NCI-H345 (cell line): ENCODE results near the gene OMA1.
"Not testable (repeated sequence)": the region's sequence is repeated elsewhere in the genome, so short reads cannot be mapped to it uniquely, and the experiment has no call there.

Experiments used
- DNase-seq: peaks from one replicate; lab custom pipeline; 2025; lab: John Stamatoyannopoulos, UW

OMA1 gene

DNA sequence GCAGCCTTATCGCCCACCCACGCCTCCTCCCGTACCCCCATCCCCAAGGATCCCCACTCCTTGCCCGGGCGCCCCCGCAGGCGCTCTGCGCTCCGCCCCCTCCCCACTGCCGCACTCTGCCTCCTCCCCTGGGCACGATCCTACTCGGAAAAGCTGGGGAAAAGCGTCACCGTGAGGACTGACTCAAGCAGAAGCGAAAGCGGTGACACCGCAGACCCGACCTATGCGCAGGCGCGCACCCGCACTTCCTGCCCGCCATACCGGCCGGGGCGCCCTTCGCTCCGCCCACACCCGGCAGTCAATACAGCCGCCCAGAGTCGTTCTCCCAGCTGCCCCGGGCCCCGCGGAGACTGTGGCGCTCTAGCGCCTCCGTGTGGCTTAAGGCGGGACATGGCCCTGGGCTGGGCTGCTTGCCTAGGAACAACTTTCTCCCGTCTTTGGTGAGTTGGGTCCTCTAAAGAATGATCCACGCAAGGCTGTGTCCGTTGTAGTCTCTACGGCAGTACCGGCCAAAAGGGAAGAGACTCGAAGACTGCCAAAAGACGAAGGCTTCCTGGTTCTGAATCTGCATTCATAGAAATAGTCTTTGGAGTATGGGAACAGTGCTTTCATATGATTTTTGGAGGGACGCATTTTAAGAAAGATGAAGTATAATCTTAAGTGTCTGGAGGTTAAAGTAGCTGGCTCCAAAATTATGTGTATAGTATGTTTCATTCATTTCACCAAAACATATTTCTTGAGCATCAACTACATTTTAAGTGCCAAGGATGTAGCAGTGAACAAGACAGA, at the start of gene OMA1:
OMA1 (minus strand) TSS at position 207 of the 789 bp plus-strand sequence. CDS start 7,432 bp downstream, outside the sequence.
- DNase-seq, result peak; percentile 96

DNA sequence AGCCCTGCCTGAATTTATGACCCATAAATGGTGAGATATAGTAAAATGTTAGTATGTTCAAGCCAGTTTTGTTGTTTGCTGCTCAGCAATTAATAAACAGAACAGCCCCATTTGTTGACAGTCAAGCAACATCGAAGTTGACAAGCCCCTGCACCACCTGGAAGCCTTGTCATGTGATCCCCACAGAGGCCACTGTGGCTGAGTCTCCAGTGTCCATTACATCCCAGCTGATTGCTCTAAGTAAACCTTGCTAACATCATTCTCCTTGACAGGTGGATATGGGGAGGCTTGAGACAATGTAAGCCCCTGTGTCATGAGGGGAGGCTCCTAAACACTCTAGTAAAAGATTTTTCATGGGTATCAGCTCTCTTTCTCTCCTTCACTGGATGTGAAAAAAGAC, 48.0 kb upstream of the OMA1 start:
- DNase-seq, result no peak

GRCh38 chr1:58592522-58593134, 46.1 kb upstream of the OMA1 start:
- no peak for DNase-seq

- DNase-seq, result no peak
Measured at GRCh38 chr1:58591806-58592205, 45.3 kb upstream of the OMA1 start.

- DNase-seq, result no peak
Measured at GRCh38 chr1:58590019-58590418, 43.5 kb upstream of the OMA1 start.

GRCh38 chr1:58588396-58588795, 41.9 kb upstream of the OMA1 start:
- DNase-seq, result no peak

GRCh38 chr1:58587667-58588066, 41.1 kb upstream of the OMA1 start:
- DNase-seq, result no peak

DNA sequence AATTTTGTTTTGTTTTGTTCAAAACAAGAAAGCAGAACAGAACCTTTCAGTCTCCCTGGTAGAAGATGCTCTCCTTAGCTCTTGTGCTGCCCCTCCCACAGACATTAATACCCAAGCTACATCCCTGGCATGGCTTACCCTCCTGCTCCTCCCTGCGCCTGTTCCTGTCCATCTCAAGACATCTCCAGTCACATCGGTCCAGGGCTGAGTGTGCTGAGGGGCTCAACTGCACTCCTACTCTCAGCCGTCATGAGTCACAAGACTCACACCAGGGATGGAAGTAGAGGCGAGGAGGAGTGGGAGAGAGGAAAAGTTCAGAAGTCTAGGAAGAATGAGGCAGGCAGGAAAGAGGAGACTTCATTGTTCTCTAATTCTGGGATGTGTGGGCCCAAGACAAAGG, 39.7 kb upstream of the OMA1 start:
- DNase-seq, result no peak

DNA sequence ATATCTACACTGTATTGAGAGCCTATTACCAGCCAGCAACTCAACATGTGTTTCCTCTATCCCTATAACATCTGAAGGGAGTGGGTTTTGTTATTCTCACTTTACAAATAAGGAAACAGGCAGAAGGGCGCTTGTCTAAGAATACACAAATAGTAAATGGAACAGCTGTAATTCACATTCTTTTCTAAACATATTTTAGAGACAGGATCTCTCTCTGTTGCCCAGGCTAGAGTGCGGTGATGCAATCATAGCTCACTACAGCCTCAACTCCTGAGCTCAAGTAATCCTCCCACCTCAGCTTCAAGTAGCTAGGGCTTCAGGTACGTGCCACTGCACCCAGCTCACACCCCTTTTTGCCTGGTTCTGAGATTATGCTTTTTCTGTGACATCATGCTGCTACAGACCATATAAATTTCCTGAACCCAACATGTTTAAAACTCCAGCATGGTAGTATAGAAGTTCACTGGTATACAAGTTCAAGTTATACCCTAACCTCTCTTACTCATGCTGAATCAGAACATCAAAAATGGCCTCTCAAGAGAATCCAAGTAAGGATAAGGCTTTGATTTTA, 39.1 kb upstream of the OMA1 start:
- no peak for DNase-seq

- DNase-seq, result no peak
Measured at GRCh38 chr1:58585166-58585565, 38.6 kb upstream of the OMA1 start.

GRCh38 chr1:58584082-58584895, 37.8 kb upstream of the OMA1 start:
- DNase-seq, result no peak

GRCh38 chr1:58583496-58583895, 37.0 kb upstream of the OMA1 start:
- no peak for DNase-seq

GRCh38 chr1:58582143-58582542, 35.6 kb upstream of the OMA1 start:
- DNase-seq, result not testable (repeated sequence)

GRCh38 chr1:58581641-58582040, 35.1 kb upstream of the OMA1 start:
- DNase-seq, result no peak

GRCh38 chr1:58580186-58580585, 33.7 kb upstream of the OMA1 start:
- no peak for DNase-seq

DNA sequence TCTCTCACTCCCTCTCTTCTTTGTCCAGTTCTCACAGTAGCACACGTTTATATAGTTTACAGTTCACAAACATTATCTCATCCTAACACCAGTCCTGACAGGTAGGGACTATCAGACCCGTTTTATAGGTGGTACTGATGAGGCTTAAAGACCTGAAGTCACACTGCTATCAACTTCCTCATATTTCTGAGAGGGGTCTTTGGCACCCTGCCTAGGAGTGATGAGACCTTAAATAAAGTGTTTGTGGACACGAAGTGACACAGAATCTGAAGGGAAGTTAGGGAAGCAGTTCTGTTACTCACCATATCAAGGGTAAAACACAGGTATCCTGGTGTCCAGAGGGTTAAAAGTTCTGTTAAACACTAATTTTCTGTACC, 31.1 kb upstream of the OMA1 start:
- no peak for DNase-seq

DNA sequence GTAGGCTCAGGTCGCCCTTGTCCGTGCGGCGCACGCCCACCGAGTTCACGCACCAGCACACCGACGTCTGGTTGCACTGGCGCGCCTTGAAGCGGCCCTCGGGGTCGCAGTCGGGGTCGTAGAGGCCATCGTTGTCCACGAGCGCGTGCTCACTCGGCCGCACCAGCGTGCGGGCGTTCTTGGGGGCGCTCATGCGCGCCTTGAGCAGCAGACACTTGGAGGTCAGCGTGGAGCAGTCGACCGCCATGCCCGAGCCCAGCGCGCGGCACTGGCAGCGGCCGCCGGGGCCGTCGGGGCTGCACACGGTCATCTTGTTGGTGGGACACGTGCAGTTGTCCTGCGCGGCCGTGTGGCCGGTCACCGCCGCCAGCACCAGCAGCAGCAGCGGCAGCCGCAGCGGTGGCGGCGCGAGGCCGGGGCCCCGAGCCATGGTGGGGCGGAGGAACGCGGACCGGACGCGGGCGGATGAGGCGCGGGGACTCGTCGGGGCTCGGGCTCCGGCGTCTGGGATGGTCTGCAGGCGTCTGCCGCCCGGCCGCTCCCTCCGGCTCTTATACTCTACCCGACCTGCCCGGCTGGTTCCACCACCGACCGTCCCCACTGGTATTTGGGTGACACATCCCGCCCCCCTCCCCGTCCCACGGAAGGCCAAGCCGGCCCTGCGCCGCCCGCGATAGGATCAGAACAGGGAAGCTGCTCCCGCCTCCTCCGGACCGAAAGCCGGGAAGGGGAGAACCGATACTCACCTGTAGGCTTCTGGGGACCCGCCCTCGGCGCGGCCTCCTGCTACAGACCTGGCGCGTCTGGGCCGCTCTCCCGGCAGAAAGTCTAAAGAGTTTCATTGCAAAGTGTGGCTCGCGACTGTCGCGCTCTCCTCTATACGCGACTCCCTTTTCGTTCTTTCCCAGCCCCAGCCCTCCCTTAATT, 30.5 kb upstream of the OMA1 start, which contains the start of gene TACSTD2:
TACSTD2 (minus strand) TSS at position 526 of the 927 bp plus-strand sequence; CDS start at position 430, 96 bp downstream.
- no peak for DNase-seq

GRCh38 chr1:58576325-58576726, 29.8 kb upstream of the OMA1 start:
- DNase-seq, result no peak

- DNase-seq, result no peak
Measured at GRCh38 chr1:58575551-58576324, 29.2 kb upstream of the OMA1 start.

- no peak for DNase-seq
Measured at GRCh38 chr1:58574816-58575215, 28.3 kb upstream of the OMA1 start.
